ENCODE measurements around the gene LBX1. TPM values are rescaled to one million over a fixed set of nuclear protein-coding genes. Genes with fewer than 3 reads are reported as not detected.

The LBX1 gene
- total RNA-seq, 1 experiment from 2014 or later, result not detected

- H3K9ac ChIP-seq (ENCODE audit: low read length), result no peak overlapping the region
- no peaks in the 10 kb centered on the region for H3K27me3 ChIP-seq (ENCODE audit: insufficient read depth, low read length)
- H2AFZ ChIP-seq (ENCODE audit: low read depth, low read length, poor library complexity, severe bottlenecking), result no peak overlapping the region
- TF ChIP-seq, protein P1, sequence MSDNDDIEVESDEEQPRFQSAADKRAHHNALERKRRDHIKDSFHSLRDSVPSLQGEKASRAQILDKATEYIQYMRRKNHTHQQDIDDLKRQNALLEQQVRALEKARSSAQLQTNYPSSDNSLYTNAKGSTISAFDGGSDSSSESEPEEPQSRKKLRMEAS (IDR thresholded peaks at IDR 0.05), result no peak
- TF ChIP-seq JUND (IDR thresholded peaks at IDR 0.05) (no peak), RAD21 (IDR thresholded peaks at IDR 0.05; ENCODE audit: low read depth) (no peak), EZH2phosphoT487 (IDR thresholded peaks at IDR 0.05; ENCODE audit: borderline replicate concordance) (no peak), EZH2 (IDR thresholded peaks at IDR 0.05) (no peak), CBX3 (IDR thresholded peaks at IDR 0.05; ENCODE audit: low read depth) (no peak), FOSL1 (IDR thresholded peaks at IDR 0.05; ENCODE audit: low read depth) (no peak), POLR2A (IDR thresholded peaks at IDR 0.05; ENCODE audit: borderline replicate concordance, extremely low read depth, insufficient read depth, insufficient read length) (no peak), ZNF274 (IDR thresholded peaks at IDR 0.05; ENCODE audit: low read depth, low read length) (no peak), SP1 (IDR thresholded peaks at IDR 0.05; ENCODE audit: low read depth) (no peak), ZFX (IDR thresholded peaks at IDR 0.05) (no peak), SIN3A (IDR thresholded peaks at IDR 0.05; ENCODE audit: low read depth) (no peak), YY1 (IDR thresholded peaks at IDR 0.05; ENCODE audit: extremely low read depth, insufficient replicate concordance, low read depth, low read length) (no peak), POLR2AphosphoS5 (IDR thresholded peaks at IDR 0.05; ENCODE audit: low read depth, low read length) (no peak)
- TF ChIP-seq, protein P2, sequence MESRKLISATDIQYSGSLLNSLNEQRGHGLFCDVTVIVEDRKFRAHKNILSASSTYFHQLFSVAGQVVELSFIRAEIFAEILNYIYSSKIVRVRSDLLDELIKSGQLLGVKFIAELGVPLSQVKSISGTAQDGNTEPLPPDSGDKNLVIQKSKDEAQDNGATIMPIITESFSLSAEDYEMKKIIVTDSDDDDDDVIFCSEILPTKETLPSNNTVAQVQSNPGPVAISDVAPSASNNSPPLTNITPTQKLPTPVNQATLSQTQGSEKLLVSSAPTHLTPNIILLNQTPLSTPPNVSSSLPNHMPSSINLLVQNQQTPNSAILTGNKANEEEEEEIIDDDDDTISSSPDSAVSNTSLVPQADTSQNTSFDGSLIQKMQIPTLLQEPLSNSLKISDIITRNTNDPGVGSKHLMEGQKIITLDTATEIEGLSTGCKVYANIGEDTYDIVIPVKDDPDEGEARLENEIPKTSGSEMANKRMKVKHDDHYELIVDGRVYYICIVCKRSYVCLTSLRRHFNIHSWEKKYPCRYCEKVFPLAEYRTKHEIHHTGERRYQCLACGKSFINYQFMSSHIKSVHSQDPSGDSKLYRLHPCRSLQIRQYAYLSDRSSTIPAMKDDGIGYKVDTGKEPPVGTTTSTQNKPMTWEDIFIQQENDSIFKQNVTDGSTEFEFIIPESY (IDR thresholded peaks at IDR 0.05; ENCODE audit: extremely low read depth, insufficient replicate concordance, low read length), result no peak
- TF ChIP-seq, protein P3, sequence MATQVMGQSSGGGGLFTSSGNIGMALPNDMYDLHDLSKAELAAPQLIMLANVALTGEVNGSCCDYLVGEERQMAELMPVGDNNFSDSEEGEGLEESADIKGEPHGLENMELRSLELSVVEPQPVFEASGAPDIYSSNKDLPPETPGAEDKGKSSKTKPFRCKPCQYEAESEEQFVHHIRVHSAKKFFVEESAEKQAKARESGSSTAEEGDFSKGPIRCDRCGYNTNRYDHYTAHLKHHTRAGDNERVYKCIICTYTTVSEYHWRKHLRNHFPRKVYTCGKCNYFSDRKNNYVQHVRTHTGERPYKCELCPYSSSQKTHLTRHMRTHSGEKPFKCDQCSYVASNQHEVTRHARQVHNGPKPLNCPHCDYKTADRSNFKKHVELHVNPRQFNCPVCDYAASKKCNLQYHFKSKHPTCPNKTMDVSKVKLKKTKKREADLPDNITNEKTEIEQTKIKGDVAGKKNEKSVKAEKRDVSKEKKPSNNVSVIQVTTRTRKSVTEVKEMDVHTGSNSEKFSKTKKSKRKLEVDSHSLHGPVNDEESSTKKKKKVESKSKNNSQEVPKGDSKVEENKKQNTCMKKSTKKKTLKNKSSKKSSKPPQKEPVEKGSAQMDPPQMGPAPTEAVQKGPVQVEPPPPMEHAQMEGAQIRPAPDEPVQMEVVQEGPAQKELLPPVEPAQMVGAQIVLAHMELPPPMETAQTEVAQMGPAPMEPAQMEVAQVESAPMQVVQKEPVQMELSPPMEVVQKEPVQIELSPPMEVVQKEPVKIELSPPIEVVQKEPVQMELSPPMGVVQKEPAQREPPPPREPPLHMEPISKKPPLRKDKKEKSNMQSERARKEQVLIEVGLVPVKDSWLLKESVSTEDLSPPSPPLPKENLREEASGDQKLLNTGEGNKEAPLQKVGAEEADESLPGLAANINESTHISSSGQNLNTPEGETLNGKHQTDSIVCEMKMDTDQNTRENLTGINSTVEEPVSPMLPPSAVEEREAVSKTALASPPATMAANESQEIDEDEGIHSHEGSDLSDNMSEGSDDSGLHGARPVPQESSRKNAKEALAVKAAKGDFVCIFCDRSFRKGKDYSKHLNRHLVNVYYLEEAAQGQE (IDR thresholded peaks at IDR 0.05; ENCODE audit: low read depth), result no peak
- TF ChIP-seq, protein P4, sequence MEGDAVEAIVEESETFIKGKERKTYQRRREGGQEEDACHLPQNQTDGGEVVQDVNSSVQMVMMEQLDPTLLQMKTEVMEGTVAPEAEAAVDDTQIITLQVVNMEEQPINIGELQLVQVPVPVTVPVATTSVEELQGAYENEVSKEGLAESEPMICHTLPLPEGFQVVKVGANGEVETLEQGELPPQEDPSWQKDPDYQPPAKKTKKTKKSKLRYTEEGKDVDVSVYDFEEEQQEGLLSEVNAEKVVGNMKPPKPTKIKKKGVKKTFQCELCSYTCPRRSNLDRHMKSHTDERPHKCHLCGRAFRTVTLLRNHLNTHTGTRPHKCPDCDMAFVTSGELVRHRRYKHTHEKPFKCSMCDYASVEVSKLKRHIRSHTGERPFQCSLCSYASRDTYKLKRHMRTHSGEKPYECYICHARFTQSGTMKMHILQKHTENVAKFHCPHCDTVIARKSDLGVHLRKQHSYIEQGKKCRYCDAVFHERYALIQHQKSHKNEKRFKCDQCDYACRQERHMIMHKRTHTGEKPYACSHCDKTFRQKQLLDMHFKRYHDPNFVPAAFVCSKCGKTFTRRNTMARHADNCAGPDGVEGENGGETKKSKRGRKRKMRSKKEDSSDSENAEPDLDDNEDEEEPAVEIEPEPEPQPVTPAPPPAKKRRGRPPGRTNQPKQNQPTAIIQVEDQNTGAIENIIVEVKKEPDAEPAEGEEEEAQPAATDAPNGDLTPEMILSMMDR (IDR thresholded peaks at IDR 0.05 in 2 of 3, conservative IDR thresholded peaks at IDR 0.05 in 1 of 3; ENCODE audit: borderline replicate concordance in 1 of 3, insufficient read depth in 1 of 3, low read depth in 2 of 3, low read length in 2 of 3), result no peak
- H3K4me3 ChIP-seq (replicated peaks in 1 of 2; ENCODE audit: low read depth in 1 of 2, low read length in 2 of 2), result no peak overlapping the region
- BruUV-seq (replicated peaks), result no TSS peak
- H3K9me2 ChIP-seq (ENCODE audit: insufficient read depth), result no peaks in the 10 kb centered on the region
- H4K20me1 ChIP-seq (ENCODE audit: insufficient read depth), result no peaks in the 10 kb centered on the region
- peaks cover 0 to 10% of the 10 kb centered on the region in 2 experiments; a peak in 1 of 4 replicates for H3K4me1 ChIP-seq (ENCODE audit: control insufficient read depth in 1 of 2, insufficient read depth in 2 of 2, low read length in 2 of 2)
- POLR2A ChIA-PET, result no interaction called here
- no peaks in the 10 kb centered on the region for H3K79me2 ChIP-seq (ENCODE audit: insufficient read depth, low read length)
- ATAC-seq (no peak), DNase-seq (ENCODE audit: low read depth, low spot score) (no peak)
- no peaks in the 10 kb centered on the region for H3K9me3 ChIP-seq (ENCODE audit: control insufficient read depth in 1 of 2, insufficient read depth in 1 of 2, low read depth in 1 of 2, low read length in 2 of 2)
- RAD21 ChIA-PET (ENCODE audit: low non-redundant PET in 1 of 2, low total read pairs in 2 of 2, uncharacterized antibody in 2 of 2, unreplicated experiment in 2 of 2), result no interaction called here
- no peaks in the 10 kb centered on the region for H3K36me3 ChIP-seq (ENCODE audit: control insufficient read depth in 1 of 2, insufficient read depth in 2 of 2, low read length in 2 of 2)
- H3K27ac ChIP-seq (ENCODE audit: low read depth, low read length), result no peak overlapping the region
- intact Hi-C loops (cut with micrococcal nuclease), result no loop called here
- CTCF ChIA-PET, result no interaction called here
- no peak overlapping the region for H3K4me2 ChIP-seq (ENCODE audit: low read length)
Measured at GRCh38 chr10:101224910-101225823, 4.1 kb downstream of the LBX1 start.
